Astrocyte of the spinal cord (primary cell): ENCODE data around the gene RHOT2.
A peak's percentile ranks its signal among the peaks of the same experiment; 100 is the strongest.

Experiments
- DNase-seq: peaks from one replicate; pipeline ENCODE4 v3.0.0; 2011; ENCODE audit warnings: low read depth, low spot score
- H3K4me3 ChIP-seq: 2 replicates; pipeline ENCODE4 v1.5.1; 2011; ENCODE audit warnings: low read depth, mild to moderate bottlenecking, low read length, moderate library complexity
- in situ Hi-C: cut with HindIII; loops from 2 replicates; pipeline ENCODE4 v1.10.0; 2017; ENCODE audit warnings: low sequenced_read_pairs
- TF ChIP-seq, protein P1 (sequence below): IDR thresholded peaks from 2 replicates; pipeline ENCODE4 v1.5.1; 2012; ENCODE audit warnings: low read depth, mild to moderate bottlenecking, low read length, inconsistent platforms

The RHOT2 gene

DNA sequence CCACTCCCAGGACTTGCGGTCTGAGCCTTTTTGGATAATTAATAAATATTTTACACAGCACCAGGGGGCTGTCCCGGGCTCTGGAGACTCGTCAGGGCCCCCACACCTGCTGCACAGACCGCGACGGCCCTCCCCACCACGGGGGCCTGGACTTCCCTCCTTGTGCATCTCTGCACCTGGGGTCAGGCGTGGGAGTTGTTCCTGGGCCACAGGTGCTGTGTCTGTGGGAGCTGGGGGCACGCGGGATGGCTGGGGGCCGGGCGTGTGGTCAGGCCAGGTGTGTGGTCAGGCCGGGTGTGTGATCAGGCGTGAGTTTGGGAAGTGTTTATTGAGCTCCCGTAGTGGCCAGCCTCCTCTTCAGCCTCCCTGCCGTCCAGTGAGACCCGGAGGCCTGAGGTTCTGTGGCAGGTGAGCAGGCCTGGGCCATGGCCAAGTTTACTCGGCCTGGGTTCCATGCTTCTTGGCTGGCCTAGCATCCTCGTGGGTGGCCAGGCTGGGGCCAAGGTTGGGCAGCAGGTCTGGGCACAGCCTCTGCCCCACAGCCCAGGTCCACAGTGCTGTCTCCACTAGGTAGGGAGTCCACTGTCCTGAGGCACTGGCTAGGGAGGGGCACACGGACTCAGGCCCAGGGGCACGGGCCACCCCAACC, 10.4 kb downstream of the RHOT2 start:
- H3K4me3 ChIP-seq = no peak overlapping the region
- in situ Hi-C loops = no loop called here
- no peak for DNase-seq
- TF ChIP-seq, protein P1, sequence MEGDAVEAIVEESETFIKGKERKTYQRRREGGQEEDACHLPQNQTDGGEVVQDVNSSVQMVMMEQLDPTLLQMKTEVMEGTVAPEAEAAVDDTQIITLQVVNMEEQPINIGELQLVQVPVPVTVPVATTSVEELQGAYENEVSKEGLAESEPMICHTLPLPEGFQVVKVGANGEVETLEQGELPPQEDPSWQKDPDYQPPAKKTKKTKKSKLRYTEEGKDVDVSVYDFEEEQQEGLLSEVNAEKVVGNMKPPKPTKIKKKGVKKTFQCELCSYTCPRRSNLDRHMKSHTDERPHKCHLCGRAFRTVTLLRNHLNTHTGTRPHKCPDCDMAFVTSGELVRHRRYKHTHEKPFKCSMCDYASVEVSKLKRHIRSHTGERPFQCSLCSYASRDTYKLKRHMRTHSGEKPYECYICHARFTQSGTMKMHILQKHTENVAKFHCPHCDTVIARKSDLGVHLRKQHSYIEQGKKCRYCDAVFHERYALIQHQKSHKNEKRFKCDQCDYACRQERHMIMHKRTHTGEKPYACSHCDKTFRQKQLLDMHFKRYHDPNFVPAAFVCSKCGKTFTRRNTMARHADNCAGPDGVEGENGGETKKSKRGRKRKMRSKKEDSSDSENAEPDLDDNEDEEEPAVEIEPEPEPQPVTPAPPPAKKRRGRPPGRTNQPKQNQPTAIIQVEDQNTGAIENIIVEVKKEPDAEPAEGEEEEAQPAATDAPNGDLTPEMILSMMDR = no peak

DNA sequence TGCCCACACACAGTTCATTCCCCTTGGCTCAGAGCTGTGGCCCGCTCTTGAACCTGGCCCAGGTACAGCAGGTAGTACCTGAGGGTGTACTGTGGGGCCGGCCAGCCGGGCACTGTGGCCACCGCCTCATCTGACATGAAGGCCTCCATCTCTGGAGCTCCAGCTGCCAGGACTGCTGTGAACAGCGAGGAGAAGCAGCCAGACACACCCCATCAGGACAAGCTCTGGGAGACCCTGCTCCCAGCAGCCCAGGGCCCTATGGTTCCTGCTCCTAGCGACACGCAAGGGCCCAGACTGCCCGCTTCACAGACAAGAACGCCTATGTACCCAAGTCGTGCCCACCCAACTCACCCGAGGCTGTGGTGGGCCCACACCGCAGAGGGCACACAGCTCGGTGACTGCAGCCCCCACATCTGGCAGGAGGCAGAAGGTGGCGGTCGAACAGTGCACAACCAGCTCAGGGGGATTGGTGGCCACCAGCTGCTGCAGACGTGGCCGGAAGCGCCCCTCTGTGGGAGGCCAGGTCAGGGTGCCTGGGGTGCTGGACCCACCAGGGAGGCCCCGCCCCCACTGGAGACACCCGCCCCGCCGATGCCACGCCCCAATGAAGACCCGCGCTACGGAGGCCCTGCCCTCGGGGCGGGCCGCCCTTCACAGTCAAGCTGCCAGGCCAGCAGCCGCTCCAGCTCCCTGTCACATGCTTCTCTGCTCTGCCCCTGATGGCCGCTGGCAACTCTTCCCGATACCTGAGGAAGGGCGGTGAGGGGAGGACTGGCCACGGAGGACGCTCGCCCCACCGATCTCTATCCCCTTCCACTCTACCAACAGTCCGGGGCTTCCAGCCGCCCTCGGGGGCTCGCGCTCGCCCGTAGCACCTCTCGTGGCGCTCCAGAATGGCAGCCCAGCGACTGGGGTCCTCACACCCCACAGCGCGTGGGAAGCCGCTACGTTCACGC, 11.2 kb downstream of the RHOT2 start:
- peak overlapping the region; percentile 47 for H3K4me3 ChIP-seq
- peak; percentile 48 for DNase-seq
- in situ Hi-C loops = no loop called here
- TF ChIP-seq, protein P1 = no peak

DNA sequence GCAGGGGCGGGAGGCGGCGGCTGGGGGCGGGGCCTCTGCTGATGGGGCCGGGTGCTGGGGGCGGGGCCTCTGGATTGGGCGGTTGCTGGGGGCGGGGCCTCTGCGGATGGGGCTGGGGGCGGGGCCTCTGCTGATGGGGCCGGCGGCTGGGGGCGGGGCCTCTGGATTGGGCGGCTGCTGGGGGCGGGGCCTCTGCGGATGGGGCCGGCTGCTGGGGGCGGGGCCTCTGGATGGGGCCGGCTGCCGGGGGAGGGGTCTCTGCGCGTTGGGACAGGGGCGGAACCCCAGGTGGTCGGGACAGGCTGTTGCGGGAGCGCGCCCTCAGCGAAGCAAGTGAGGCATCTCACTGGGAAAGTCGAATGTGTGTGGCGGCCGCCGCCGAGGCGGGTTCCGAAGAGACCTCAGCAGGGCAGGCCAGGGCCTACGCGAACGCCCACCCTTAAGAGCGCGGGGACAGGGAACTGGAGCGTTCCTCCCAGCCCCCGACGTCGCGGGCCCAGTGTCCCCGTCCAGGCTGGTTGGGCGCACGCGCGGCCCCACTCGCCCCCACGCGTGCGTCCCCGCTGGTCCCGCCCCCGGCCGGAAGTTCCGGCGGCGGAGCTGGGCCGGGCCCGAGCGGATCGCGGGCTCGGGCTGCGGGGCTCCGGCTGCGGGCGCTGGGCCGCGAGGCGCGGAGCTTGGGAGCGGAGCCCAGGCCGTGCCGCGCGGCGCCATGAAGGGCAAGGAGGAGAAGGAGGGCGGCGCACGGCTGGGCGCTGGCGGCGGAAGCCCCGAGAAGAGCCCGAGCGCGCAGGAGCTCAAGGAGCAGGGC, 12.1 kb downstream of the RHOT2 start, which contains the start of gene STUB1:
Gene STUB1 (plus strand): TSS at position 597 of the 811 bp plus-strand sequence. CDS start 116 bp downstream, at position 713.
- DNase-seq = peak; percentile 87
- in situ Hi-C loops = no loop called here
- H3K4me3 ChIP-seq = peak within 1 kb of the TSS; percentile 75
- TF ChIP-seq, protein P1 = no peak

DNA sequence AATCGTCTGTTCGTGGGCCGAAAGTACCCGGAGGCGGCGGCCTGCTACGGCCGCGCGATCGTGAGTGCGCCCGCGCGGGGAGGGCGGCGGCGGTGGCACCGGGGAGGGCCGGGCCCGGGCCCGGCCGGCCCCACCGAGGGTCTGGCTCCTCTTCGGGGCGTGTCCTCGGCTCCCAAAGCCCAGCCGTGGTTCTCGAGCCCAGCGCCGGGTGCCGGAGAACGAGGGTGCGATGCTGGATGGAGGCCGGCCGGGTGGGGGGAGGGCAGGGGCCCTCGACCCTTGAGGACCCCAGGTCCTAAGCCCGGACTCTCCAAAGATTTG, 12.7 kb downstream of the RHOT2 start:
- H3K4me3 ChIP-seq = peak overlapping the region; percentile 75
- DNase-seq = no peak
- TF ChIP-seq, protein P1 = no peak
- in situ Hi-C loops = no loop called here

DNA sequence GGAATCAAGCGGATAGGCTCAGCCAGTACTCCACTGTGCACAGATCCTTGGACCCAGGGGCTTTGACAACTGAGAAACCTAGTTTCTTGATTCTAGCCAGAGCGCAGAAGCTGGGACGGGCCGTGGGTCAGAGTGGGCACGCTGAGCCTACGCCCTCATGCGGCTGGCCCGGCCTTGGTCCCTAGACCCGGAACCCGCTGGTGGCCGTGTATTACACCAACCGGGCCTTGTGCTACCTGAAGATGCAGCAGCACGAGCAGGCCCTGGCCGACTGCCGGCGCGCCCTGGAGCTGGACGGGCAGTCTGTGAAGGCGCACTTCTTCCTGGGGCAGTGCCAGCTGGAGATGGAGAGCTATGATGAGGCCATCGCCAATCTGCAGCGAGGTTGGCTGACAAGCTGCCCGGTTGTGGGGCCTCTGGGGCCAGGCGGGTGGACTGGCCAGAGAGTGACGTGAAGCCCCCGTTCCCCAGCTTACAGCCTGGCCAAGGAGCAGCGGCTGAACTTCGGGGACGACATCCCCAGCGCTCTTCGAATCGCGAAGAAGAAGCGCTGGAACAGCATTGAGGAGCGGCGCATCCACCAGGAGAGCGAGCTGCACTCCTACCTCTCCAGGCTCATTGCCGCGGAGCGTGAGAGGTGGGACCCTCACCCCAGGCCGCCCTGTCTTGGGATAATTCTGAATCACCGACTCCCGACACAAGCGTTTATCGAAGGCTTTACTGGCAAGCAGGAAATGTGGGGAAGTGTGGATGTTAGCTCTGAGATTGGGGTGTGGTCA, 13.2 kb downstream of the RHOT2 start:
- in situ Hi-C loops = no loop called here
- peak; percentile 40 for DNase-seq
- TF ChIP-seq, protein P1 = no peak
- peak overlapping the region; percentile 75 for H3K4me3 ChIP-seq
